ENCODE measurements around the gene MSMP.

DNA sequence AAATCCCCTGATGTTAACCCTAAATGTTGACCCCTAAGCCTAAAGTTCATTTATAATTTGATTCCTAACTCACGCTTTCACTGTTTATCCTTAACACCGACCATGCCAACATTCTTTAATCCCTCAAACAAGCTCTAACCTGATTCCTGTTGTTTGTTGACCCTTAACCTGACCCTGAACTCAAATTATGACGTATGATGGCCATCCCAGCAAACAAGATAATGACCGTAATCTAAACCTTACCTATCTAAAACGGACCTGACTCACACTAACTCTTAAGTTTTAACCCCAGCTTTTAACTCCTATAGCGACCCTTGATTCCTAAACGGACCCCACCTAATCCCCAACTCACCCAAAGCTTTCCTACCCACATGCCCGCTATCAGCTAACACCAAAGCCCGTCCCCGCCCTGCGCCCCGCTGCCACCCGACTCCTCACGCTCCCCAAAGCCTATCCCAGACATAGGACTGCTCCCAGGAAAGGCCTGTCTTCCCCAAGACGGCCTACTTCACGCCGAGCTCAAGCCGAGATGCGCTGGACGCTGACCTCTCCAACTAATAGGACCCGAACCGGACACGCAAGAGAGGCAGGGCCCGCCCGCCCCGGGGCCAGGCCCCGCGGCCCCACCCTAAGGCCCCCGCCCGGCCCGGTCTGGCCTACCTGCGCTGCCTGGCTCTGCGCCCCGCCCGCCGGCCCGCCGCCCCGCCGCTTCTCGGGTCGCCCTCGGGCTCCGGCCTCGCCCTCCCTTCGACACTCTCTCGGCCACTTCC lies 22.5 kb downstream of the MSMP start:
- TF ChIP-seq POLR2AphosphoS5 (IDR thresholded peaks at IDR 0.05) (no peak), POLR2A (IDR thresholded peaks at IDR 0.05) (no peak)
- TF ChIP-seq, protein P1, sequence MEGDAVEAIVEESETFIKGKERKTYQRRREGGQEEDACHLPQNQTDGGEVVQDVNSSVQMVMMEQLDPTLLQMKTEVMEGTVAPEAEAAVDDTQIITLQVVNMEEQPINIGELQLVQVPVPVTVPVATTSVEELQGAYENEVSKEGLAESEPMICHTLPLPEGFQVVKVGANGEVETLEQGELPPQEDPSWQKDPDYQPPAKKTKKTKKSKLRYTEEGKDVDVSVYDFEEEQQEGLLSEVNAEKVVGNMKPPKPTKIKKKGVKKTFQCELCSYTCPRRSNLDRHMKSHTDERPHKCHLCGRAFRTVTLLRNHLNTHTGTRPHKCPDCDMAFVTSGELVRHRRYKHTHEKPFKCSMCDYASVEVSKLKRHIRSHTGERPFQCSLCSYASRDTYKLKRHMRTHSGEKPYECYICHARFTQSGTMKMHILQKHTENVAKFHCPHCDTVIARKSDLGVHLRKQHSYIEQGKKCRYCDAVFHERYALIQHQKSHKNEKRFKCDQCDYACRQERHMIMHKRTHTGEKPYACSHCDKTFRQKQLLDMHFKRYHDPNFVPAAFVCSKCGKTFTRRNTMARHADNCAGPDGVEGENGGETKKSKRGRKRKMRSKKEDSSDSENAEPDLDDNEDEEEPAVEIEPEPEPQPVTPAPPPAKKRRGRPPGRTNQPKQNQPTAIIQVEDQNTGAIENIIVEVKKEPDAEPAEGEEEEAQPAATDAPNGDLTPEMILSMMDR (IDR thresholded peaks at IDR 0.05), result no peak
